ENCODE measurements around the gene IGF1R. TPM values are rescaled to one million over a fixed set of nuclear protein-coding genes. Genes with fewer than 3 reads are reported as not detected.

Gene IGF1R
- total RNA-seq, 4 donors from 2014 or later, result 49.4 to 239 (median 109) TPM

DNA sequence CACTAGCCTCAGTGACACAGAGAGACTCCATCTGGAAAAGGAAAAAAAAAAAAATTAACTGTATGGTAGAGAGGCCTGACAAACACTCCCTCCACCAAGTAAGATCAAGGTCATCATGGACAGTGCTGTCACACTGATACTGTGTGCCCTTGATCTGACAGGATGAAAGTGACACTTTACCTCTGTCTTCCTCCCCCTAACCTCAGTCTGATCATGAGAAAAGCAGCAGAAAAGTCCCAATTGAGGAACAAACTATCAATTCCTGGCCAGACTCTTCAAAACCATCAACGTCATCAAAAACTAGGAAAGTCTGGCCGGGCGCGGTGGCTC, 332.5 kb downstream of the IGF1R start:
- peaks cover 0 to 7% (median 6%) of the 10 kb centered on the region in 4 donors for H3K4me1 ChIP-seq
- in situ Hi-C loops (cut with MboI; ENCODE audit: low pct_ligation_motif_present in 1 of 4, low pct_unique_long_range_greater_than_20kb in 1 of 4, low sequenced_read_pairs in 3 of 4), result no loop called here
- intact Hi-C loops (cut with DNase I; ENCODE audit: low total_unique reads), result no loop called here
- no peaks in the 10 kb centered on the region for H3K36me3 ChIP-seq
- no peak overlapping the region for H3K27ac ChIP-seq
- DNase-seq, result no peak
- whole genome bisulfite sequencing, 2 donors (ENCODE audit: low coverage in 1 of 2), result 90% methylated on average over 4 of the region's 4 CpGs; no CpG with 5 or more reads in 1 of the 2 donors
- TF ChIP-seq POLR2AphosphoS5 (IDR thresholded peaks at IDR 0.05) (no peak), POLR2A (IDR thresholded peaks at IDR 0.05) (no peak), EP300 (IDR thresholded peaks at IDR 0.05; ENCODE audit: low read depth) (no peak)
- TF ChIP-seq, protein P1, sequence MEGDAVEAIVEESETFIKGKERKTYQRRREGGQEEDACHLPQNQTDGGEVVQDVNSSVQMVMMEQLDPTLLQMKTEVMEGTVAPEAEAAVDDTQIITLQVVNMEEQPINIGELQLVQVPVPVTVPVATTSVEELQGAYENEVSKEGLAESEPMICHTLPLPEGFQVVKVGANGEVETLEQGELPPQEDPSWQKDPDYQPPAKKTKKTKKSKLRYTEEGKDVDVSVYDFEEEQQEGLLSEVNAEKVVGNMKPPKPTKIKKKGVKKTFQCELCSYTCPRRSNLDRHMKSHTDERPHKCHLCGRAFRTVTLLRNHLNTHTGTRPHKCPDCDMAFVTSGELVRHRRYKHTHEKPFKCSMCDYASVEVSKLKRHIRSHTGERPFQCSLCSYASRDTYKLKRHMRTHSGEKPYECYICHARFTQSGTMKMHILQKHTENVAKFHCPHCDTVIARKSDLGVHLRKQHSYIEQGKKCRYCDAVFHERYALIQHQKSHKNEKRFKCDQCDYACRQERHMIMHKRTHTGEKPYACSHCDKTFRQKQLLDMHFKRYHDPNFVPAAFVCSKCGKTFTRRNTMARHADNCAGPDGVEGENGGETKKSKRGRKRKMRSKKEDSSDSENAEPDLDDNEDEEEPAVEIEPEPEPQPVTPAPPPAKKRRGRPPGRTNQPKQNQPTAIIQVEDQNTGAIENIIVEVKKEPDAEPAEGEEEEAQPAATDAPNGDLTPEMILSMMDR (IDR thresholded peaks at IDR 0.05), result no peak
- no peaks in the 10 kb centered on the region for H3K9me3 ChIP-seq
- no peaks in the 10 kb centered on the region for H3K27me3 ChIP-seq
- no peak overlapping the region for H3K4me3 ChIP-seq

DNA sequence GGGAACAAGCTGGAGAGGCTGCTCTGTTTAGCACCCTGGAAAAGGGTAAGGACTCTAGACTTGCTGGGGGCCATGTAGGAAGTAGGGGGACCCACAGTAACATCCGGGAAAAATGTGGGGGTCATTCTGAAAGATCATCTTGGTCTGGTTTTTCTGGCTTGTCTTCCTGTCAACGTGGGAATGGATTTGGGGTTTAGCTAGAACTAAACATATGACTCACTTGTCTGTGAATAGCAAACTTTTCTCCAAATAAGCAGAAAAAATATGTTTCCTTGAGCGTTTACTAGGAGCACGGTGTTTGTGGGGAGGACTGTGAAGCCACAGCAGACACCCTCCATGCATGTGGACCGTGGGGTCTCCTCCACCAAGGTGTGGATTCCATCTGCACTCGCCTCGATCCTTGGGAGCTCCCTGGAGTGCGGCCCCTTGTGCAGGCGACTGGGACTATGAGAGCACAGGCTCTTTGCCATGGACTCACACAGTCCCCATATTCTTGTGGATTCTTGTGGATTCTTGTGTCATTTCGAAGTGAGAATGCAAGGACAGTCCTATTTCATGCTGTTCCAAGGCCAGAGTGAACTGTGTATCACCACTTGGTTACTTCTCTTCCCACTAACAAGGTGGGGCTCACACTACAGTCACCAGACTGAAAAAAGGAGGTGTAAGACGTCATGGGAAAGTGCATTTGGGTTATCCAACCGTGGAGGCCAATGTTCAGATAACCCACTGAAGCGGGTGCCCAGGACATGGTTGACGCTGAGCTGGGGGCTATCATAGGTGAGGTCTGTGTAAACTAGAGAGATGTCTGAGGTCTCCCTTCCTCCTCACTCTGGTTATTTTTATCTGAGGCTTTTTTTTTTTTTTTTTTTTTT, 333.7 kb downstream of the IGF1R start:
- whole genome bisulfite sequencing, 2 donors (ENCODE audit: low coverage in 1 of 2), result 69 to 93% methylated on average over 4 to 14 of the region's 14 CpGs
- H3K27ac ChIP-seq, result peak overlapping the region in 2 of 4 donors; percentile 7 to 8
- H3K4me1 ChIP-seq, result peaks cover 0 to 7% (median 6%) of the 10 kb centered on the region in 4 donors
- H3K36me3 ChIP-seq, result no peaks in the 10 kb centered on the region
- no peaks in the 10 kb centered on the region for H3K27me3 ChIP-seq
- no peak for DNase-seq
- in situ Hi-C loops (cut with MboI; ENCODE audit: low pct_ligation_motif_present in 1 of 4, low pct_unique_long_range_greater_than_20kb in 1 of 4, low sequenced_read_pairs in 3 of 4) (no loop called here), intact Hi-C loops (cut with DNase I; ENCODE audit: low total_unique reads) (no loop called here)
- TF ChIP-seq POLR2A (IDR thresholded peaks at IDR 0.05) (no peak), POLR2AphosphoS5 (IDR thresholded peaks at IDR 0.05) (no peak), EP300 (IDR thresholded peaks at IDR 0.05; ENCODE audit: low read depth) (no peak)
- TF ChIP-seq, protein P1 (IDR thresholded peaks at IDR 0.05), result no peak
- no peak overlapping the region for H3K4me3 ChIP-seq
- no peaks in the 10 kb centered on the region for H3K9me3 ChIP-seq

DNA sequence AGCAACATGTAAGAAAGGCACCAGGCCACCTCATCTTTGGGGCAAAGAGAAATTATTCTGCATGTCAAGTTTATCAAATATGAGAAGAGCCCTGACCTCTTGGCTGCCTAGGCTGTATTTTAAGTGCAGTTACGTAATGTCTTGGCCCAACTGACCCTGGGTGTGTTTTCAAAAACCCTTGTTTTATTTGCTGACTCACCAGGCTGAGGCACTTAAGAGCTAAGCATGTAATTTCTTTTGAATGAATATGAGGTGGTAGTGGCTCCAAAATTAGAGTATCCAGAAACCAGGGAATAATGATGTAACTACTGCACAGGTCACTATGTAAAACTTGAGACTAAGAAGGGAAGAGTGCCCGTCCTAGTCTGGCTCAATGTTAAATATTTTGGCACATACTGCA, 335.0 kb downstream of the IGF1R start:
- TF ChIP-seq POLR2AphosphoS5 (IDR thresholded peaks at IDR 0.05) (peak; percentile 18 to 40 (median 32)), POLR2A (IDR thresholded peaks at IDR 0.05) (no peak)
- Histone ChIP-seq H3K9me3 (no peaks in the 10 kb centered on the region), H3K27me3 (no peaks in the 10 kb centered on the region), H3K36me3 (no peaks in the 10 kb centered on the region), H3K4me1 (peaks cover 0 to 7% (median 6%) of the 10 kb centered on the region in 4 donors), H3K27ac (peak overlapping the region in 3 of 4 donors; percentile 1 to 6 (median 6)), H3K4me3 (no peak overlapping the region)
- WGBS, 2 donors (ENCODE audit: low coverage in 1 of 2), result 23 to 43% methylated on average over 2 of the region's 2 CpGs
- in situ Hi-C loops (cut with MboI; ENCODE audit: low pct_ligation_motif_present in 1 of 4, low pct_unique_long_range_greater_than_20kb in 1 of 4, low sequenced_read_pairs in 3 of 4) (no loop called here), intact Hi-C loops (cut with DNase I; ENCODE audit: low total_unique reads) (no loop called here)
- DNase-seq, result peak; percentile 16

DNA sequence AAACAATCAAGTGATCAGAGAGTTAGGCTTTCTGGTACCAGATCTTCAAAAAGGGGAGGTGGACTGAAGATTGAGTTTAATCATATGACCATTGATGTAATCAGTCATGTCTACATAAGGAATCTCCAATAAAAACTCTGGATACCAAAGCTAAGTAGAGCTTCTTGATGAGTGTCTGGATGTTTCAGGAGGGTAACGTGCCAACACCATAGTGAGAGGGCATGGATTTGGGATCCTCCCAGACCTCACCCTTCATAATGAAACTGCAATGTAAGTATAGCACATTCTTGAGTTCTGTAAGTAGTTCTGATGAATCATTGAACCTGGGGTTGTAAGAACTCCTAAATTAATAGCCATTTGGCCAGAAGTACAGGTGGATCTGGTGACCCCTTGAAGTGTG, 337.9 kb downstream of the IGF1R start:
- 83% methylated on average over 1 of the region's 1 CpG; no CpG with 5 or more reads in 1 of the 2 donors for WGBS, 2 donors (ENCODE audit: low coverage in 1 of 2)
- Histone ChIP-seq H3K27me3 (no peaks in the 10 kb centered on the region), H3K36me3 (no peaks in the 10 kb centered on the region), H3K9me3 (no peaks in the 10 kb centered on the region), H3K4me3 (no peak overlapping the region), H3K4me1 (peaks cover 0 to 7% (median 6%) of the 10 kb centered on the region in 4 donors), H3K27ac (no peak overlapping the region)
- no peak for TF ChIP-seq POLR2AphosphoS5 (IDR thresholded peaks at IDR 0.05)
- no peak for TF ChIP-seq POLR2A (IDR thresholded peaks at IDR 0.05)
- TF ChIP-seq EP300 (IDR thresholded peaks at IDR 0.05; ENCODE audit: low read depth), result no peak
- TF ChIP-seq, protein P1 (IDR thresholded peaks at IDR 0.05), result no peak
- intact Hi-C loops (cut with DNase I; ENCODE audit: low total_unique reads) (no loop called here), in situ Hi-C loops (cut with MboI; ENCODE audit: low pct_ligation_motif_present in 1 of 4, low pct_unique_long_range_greater_than_20kb in 1 of 4, low sequenced_read_pairs in 3 of 4) (no loop called here)
- DNase-seq, result no peak

All from transverse colon (tissue), 4 donors.